DMS79 treated with DMSO at 0.1 percent for 48 hours (cell line): ENCODE results near the gene CCDC47.

Experiments
- DNase-seq: peaks from one replicate; lab custom pipeline; 2025; lab: John Stamatoyannopoulos, UW

Gene CCDC47

GRCh38 chr17:63698381-63698885, 75.0 kb downstream of the CCDC47 start:
- no peak for DNase-seq

- no peak for DNase-seq
These were observed 75.8 kb downstream of the CCDC47 start for GRCh38 chr17:63697341-63698286.

DNA sequence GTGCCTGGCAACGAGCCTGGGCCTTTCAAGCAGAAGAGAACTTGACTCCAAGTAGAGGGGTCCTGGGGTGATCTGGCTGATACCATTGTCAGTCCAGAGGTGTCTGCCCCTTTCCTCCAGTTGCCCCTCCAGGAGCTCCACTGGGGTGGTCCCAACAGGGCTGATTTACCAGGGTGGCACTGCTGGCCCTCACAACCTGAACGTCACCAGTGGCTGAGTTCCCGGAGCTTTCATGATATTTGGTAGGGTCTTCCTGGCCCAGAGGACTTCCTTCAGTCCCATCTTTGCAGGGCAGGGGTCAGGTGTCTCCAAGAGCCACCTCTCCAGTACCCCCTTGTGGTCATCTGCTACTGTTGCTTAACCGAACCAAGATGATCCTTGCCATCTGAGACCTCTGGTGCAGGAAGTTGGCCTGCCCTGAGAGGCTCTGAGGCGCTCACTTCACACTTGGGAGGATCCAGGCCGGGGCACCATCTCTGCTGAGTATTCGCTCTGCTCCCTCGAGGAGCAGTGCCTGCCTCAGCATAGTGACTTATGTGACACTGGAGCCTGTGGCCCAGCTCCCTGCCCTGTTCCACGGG, 76.9 kb downstream of the CCDC47 start:
- no peak for DNase-seq

GRCh38 chr17:63695889-63696288, 77.5 kb downstream of the CCDC47 start:
- DNase-seq, result no peak
